ENCODE measurements around the gene EFCAB7. TPM values are rescaled to one million over a fixed set of nuclear protein-coding genes. Genes with fewer than 3 reads are reported as not detected.

The EFCAB7 gene
- total and polyA plus RNA-seq, 2 experiments from 2014 or later: 4.2 to 4.9 TPM

DNA sequence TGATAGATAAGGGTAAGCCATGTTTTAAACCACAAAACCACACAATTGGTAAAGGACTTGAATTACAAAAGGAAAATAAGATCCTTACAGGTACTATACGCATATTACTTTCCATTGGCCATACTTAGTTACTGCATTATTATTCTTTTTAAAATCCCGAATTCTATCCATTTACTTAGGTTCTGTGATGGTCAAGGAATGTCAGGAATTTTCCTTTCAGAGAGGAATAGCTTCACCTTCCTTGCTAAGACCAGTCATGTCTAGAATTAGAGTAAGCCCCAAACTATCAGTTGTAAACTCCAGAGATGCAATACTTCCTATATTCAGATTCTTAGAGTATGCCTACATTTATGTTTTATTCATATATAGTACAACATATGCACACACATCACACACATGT lies 13.7 kb downstream of the EFCAB7 start (continued):
- TF ChIP-seq, protein P1, sequence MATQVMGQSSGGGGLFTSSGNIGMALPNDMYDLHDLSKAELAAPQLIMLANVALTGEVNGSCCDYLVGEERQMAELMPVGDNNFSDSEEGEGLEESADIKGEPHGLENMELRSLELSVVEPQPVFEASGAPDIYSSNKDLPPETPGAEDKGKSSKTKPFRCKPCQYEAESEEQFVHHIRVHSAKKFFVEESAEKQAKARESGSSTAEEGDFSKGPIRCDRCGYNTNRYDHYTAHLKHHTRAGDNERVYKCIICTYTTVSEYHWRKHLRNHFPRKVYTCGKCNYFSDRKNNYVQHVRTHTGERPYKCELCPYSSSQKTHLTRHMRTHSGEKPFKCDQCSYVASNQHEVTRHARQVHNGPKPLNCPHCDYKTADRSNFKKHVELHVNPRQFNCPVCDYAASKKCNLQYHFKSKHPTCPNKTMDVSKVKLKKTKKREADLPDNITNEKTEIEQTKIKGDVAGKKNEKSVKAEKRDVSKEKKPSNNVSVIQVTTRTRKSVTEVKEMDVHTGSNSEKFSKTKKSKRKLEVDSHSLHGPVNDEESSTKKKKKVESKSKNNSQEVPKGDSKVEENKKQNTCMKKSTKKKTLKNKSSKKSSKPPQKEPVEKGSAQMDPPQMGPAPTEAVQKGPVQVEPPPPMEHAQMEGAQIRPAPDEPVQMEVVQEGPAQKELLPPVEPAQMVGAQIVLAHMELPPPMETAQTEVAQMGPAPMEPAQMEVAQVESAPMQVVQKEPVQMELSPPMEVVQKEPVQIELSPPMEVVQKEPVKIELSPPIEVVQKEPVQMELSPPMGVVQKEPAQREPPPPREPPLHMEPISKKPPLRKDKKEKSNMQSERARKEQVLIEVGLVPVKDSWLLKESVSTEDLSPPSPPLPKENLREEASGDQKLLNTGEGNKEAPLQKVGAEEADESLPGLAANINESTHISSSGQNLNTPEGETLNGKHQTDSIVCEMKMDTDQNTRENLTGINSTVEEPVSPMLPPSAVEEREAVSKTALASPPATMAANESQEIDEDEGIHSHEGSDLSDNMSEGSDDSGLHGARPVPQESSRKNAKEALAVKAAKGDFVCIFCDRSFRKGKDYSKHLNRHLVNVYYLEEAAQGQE (IDR thresholded peaks at IDR 0.05; ENCODE audit: unreplicated experiment): no peak
- TF ChIP-seq ZNF331 (CRISPR knock-in tag; IDR thresholded peaks at IDR 0.05; ENCODE audit: low read depth): no peak
- TF ChIP-seq CREB1 (CRISPR knock-in tag; IDR thresholded peaks at IDR 0.05; ENCODE audit: low read depth): no peak

DNA sequence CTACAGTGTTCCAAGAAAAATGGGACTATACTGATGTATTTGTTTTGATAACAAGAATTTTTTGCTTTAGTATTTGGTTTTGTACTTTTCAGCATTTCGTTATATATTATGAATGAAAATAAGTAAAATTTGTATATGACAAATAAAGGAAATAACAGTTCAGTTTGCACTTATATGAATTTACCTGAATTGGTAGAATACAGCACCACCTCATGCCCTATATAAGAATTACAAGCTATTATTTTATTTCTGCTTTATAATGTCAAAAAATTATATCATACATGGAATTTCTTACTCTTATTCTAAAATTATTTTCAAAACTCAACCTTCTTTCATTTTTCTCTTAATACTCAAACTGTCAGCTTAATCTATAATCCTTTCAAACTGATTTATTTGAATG lies 14.6 kb downstream of the EFCAB7 start:
- Histone ChIP-seq H4K20me1 (replicated peaks; ENCODE audit: insufficient read depth) (no peaks in the 10 kb centered on the region), H3K27ac (ENCODE audit: low read depth) (no peak overlapping the region), H3K79me2 (replicated peaks; ENCODE audit: insufficient read depth) (no peaks in the 10 kb centered on the region), H3K36me3 (ENCODE audit: insufficient read depth) (no peaks in the 10 kb centered on the region), H3K4me2 (no peak overlapping the region), H3K4me3 (no peak overlapping the region), H3K27me3 (ENCODE audit: insufficient read depth) (no peaks in the 10 kb centered on the region), H3F3A (replicated peaks; ENCODE audit: low read depth) (no peaks in the 10 kb centered on the region), H3K9me2 (ENCODE audit: insufficient read depth) (no peaks in the 10 kb centered on the region), H2AFZ (no peak overlapping the region), H3K4me1 (ENCODE audit: insufficient read depth) (0 out of 2 replicates have a peak, but pooled peaks cover 4% of the 10 kb centered on the region)
- H3K27ac Mint-ChIP-seq: no peak overlapping the region
- H3K4me1 Mint-ChIP-seq: peaks cover 9% of the 10 kb centered on the region; the same call in 2 of the 3 replicates
- no peak overlapping the region for H3K4me3 Mint-ChIP-seq
- DNase-seq (ENCODE audit: low spot score) (peak; percentile 11), ATAC-seq (no peak)
- no peaks in the 10 kb centered on the region for H3K9me3 Mint-ChIP-seq
- no peaks in the 10 kb centered on the region for H3K27me3 Mint-ChIP-seq (ENCODE audit: insufficient read depth, low read depth, poor library complexity)
- TF ChIP-seq, protein P2, sequence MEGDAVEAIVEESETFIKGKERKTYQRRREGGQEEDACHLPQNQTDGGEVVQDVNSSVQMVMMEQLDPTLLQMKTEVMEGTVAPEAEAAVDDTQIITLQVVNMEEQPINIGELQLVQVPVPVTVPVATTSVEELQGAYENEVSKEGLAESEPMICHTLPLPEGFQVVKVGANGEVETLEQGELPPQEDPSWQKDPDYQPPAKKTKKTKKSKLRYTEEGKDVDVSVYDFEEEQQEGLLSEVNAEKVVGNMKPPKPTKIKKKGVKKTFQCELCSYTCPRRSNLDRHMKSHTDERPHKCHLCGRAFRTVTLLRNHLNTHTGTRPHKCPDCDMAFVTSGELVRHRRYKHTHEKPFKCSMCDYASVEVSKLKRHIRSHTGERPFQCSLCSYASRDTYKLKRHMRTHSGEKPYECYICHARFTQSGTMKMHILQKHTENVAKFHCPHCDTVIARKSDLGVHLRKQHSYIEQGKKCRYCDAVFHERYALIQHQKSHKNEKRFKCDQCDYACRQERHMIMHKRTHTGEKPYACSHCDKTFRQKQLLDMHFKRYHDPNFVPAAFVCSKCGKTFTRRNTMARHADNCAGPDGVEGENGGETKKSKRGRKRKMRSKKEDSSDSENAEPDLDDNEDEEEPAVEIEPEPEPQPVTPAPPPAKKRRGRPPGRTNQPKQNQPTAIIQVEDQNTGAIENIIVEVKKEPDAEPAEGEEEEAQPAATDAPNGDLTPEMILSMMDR (conservative IDR thresholded peaks at IDR 0.05; ENCODE audit: low read depth in 2 of 2): peak in 1 of 2 experiments; percentile 65; a peak in 3 of 4 replicates
- no peak for TF ChIP-seq POLR2AphosphoS5 (IDR thresholded peaks at IDR 0.05; ENCODE audit: low read depth)
- no peaks in the 10 kb centered on the region; the same call in 2 of the 3 replicates for H3K36me3 Mint-ChIP-seq (ENCODE audit: low read depth)

DNA sequence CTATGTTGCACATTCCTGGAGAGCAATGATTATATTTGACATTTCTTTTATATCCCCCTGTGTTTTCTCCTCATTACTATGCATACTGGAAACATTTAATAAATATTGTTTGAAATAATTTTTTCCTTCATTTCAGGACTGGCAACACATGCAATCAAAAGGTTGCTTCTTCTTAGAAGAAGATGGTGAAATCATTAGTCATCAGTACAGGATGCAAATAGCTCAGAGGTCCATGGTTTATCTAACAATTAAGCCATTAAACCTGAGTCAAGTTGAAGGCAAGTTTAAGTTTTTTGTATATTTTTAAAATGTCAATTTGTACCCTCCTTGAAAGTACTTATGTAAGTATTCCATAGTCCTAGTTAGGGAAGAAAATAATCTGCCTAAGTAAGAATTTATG lies 22.5 kb downstream of the EFCAB7 start:
- Histone ChIP-seq H3K79me2 (replicated peaks; ENCODE audit: insufficient read depth) (no peaks in the 10 kb centered on the region), H3K4me3 (no peak overlapping the region), H3K9me2 (ENCODE audit: insufficient read depth) (no peaks in the 10 kb centered on the region), H2AFZ (no peak overlapping the region), H3K27me3 (ENCODE audit: insufficient read depth) (no peaks in the 10 kb centered on the region), H3K4me2 (no peak overlapping the region), H4K20me1 (replicated peaks; ENCODE audit: insufficient read depth) (no peaks in the 10 kb centered on the region), H3K4me1 (ENCODE audit: insufficient read depth) (peaks cover 3% of the 10 kb centered on the region; the same call in 1 of the 2 replicates), H3K27ac (ENCODE audit: low read depth) (no peak overlapping the region), H3F3A (replicated peaks; ENCODE audit: low read depth) (no peaks in the 10 kb centered on the region), H3K36me3 (ENCODE audit: insufficient read depth) (no peaks in the 10 kb centered on the region)
- Mint-ChIP-seq H3K4me1 (no peaks in the 10 kb centered on the region), H3K27me3 (ENCODE audit: insufficient read depth, low read depth, poor library complexity) (peaks cover 2% of the 10 kb centered on the region), H3K4me3 (no peak overlapping the region), H3K36me3 (ENCODE audit: low read depth) (no peaks in the 10 kb centered on the region), H3K9me3 (no peaks in the 10 kb centered on the region), H3K27ac (no peak overlapping the region)
- ATAC-seq: no peak
- TF ChIP-seq EZH2 (IDR thresholded peaks at IDR 0.05; ENCODE audit: low read depth, unreplicated experiment) (no peak), STAT1 (IDR thresholded peaks at IDR 0.05; ENCODE audit: unreplicated experiment) (no peak), JUNB (IDR thresholded peaks at IDR 0.05; ENCODE audit: unreplicated experiment) (no peak)
- TF ChIP-seq, protein P1 (IDR thresholded peaks at IDR 0.05; ENCODE audit: unreplicated experiment): no peak
- TF ChIP-seq, protein P2 (conservative IDR thresholded peaks at IDR 0.05; ENCODE audit: low read depth in 2 of 2): no peak
- DNase-seq (ENCODE audit: low spot score): no peak

All from GM23338 (cell line).